22Rv1 (cell line): ENCODE results near the gene ST6GALNAC2.

Experiments used
- CTCF ChIP-seq: fragments of 450-650 bp; IDR thresholded peaks from 2 replicates; pipeline ENCODE4 v1.5.1; 2017; ENCODE audit warnings: mild to moderate bottlenecking
- ZFX ChIP-seq: fragments of 450-650 bp; IDR thresholded peaks from 2 replicates; pipeline ENCODE4 v1.6.1; 2017; ENCODE audit warnings: antibody characterized with exemption, borderline replicate concordance

GRCh38 chr17:76534831-76535732 is 50.6 kb downstream of the ST6GALNAC2 start:
- TF ChIP-seq CTCF, result no peak
- TF ChIP-seq ZFX, result no peak
